Activated naive CD8-positive, alpha-beta T cell treated with anti-CD3 and anti-CD28 coated beads, Interleukin-2, amount 10 ng/mL, durations not matched to agents 7 days and 5 days (primary cell): ENCODE data around the gene SIRT2. TPM values are rescaled to one million over a fixed set of nuclear protein-coding genes. Genes with fewer than 3 reads are reported as not detected.

Experiments
- ATAC-seq: fragments of 150-1000 bp; cut with Tn5 transposase; one replicate; pipeline ENCODE4 v1.10.0; 2021; ENCODE audit warnings: low read depth, moderate library complexity
- POLR2A ChIA-PET: fragments of 350-600 bp; sonication (Branson Sonifier 250); formaldehyde crosslinking; loops from one replicate; lab custom pipeline; 2021; ENCODE audit warnings: antibody characterized with exemption; lab: Charles Lee
- DNase-seq: peaks from one replicate; pipeline ENCODE4 v3.0.0; 2021
- H3K27ac Mint-ChIP-seq: one replicate; pipeline ENCODE4 v1.8.0; 2022; ENCODE audit warnings: mild to moderate bottlenecking, mixed read lengths
- H3K27me3 Mint-ChIP-seq: one replicate; pipeline ENCODE4 v1.8.0; 2022; ENCODE audit warnings: mild to moderate bottlenecking, moderate library complexity, mixed read lengths
- H3K36me3 Mint-ChIP-seq: one replicate; pipeline ENCODE4 v1.8.0; 2021; ENCODE audit warnings: mild to moderate bottlenecking, mixed read lengths
- H3K4me1 Mint-ChIP-seq: one replicate; pipeline ENCODE4 v1.8.0; 2021; ENCODE audit warnings: mixed read lengths
- H3K4me3 Mint-ChIP-seq: one replicate; pipeline ENCODE4 v1.8.0; 2022; ENCODE audit warnings: mild to moderate bottlenecking, moderate library complexity, mixed read lengths
- H3K9me3 Mint-ChIP-seq: one replicate; pipeline ENCODE4 v1.8.0; 2021; ENCODE audit warnings: mixed read lengths
- total RNA-seq, 2 experiments: library from RNA; stranded (reverse); gene quantifications; one replicate each; pipeline ENCODE4 v1.2.3, GENCODE V29; 2021

The SIRT2 gene
- total RNA-seq, 2 experiments from 2014 or later, result 46.6 to 49.1 TPM

DNA sequence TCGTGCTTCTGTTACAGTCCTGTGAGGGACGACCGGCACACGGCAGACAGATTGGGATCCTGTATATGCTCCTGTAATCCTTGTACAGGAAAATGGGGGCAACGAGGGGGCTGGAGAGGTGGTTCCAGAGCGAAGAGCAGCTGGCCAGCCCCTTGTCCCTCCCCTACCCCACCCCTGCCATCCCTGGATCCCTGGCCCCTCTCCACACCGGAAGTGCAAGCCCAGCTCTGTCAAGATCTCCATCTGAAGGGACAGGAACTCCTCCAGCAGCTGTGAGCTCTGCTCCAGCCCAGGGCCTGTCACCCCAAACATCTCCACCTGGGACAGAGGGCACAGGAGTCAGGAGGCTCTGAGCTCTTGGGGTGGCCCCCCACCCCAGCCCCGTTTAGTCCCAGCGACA is 18.1 kb upstream of the SIRT2 start:
- POLR2A ChIA-PET, result no interaction called here
- peaks cover 6% of the 10 kb centered on the region for H3K4me1 Mint-ChIP-seq
- no peaks in the 10 kb centered on the region for H3K9me3 Mint-ChIP-seq
- no peaks in the 10 kb centered on the region for H3K27me3 Mint-ChIP-seq
- H3K27ac Mint-ChIP-seq, result no peak overlapping the region
- DNase-seq (no peak), ATAC-seq (no peak)
- no peak overlapping the region for H3K4me3 Mint-ChIP-seq
- H3K36me3 Mint-ChIP-seq, result peaks cover 6% of the 10 kb centered on the region

DNA sequence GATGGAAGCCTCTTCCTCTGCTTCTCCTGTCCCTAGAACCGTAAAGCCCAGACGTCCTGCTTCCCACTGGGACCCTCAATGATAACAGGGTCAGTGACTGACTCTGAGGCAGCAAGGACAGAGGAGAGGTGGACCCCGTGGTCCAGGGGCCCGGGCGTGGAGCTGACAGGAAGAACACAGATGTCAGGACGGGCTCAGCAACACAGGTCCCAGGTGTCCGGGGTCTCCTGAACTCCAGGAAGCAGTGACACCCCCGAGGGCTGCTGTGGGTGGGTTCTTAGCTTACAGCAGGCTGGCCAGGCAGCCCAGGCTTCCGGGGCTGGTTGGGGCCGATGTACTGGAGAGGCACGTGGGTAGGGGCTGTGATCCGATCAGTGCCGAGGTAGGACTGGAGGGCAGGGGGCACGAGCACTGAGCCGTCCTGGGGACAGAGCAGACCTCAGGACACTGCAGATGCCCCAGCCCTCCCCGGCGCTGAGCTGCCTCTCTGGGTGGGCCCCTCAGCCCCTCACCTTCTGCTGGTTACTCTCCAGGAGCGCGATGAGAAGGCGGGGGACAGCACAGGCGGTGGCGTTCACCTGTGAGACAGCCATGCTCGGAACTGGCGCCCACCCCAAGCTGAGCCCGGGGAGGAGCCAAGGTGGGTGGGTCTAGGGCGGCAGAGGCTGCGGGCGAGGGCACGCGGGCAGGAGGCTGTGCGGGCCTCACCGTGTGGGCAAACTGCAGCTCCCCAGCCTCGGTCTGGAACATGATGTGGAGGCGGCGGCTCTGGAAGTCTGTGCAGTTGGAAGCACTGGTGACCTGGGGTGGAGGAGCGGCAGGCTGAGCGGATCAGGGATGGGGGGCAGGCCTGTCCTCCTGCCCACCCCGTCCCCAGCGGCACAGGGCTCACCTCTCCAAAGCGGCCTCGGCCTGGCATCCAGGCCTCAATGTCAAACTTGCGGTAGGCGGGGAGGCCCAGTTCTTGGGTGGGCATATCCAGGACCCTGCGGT is 16.2 kb upstream of the SIRT2 start:
- Mint-ChIP-seq H3K9me3 (no peaks in the 10 kb centered on the region), H3K4me3 (no peak overlapping the region), H3K36me3 (peaks cover 2% of the 10 kb centered on the region), H3K4me1 (peaks cover 6% of the 10 kb centered on the region), H3K27me3 (no peaks in the 10 kb centered on the region), H3K27ac (no peak overlapping the region)
- DNase-seq (no peak), ATAC-seq (no peak)
- POLR2A ChIA-PET, result interaction anchor here (0.6 to 1.4 kb wide), 2 partner anchors 9 to 12 kb away, joined by 3 to 4 read pairs; no protein-coding TSS in a partner anchor

DNA sequence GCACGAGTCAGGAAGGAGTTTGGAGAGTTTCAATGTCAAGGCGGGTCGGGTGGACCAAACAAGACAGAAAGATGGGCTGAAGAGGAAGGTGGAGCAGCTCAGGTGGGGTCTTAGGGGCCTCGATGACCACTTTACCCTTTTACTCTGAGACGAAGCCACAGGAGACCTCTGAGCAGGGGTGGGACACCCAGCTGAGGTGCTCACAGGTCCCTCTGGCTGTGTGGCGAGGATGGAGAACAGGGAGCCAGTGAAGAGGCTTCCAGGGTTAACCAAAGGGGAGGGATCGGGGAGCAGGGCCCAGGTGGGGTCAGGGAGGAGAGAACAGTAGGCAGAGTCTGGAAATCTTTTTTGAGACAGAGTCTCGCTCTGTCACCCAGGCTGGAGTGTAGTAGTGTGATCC is 14.5 kb upstream of the SIRT2 start:
- no peak for ATAC-seq
- Mint-ChIP-seq H3K9me3 (no peaks in the 10 kb centered on the region), H3K4me3 (no peak overlapping the region), H3K4me1 (peaks cover 7% of the 10 kb centered on the region), H3K27ac (no peak overlapping the region), H3K27me3 (no peaks in the 10 kb centered on the region), H3K36me3 (peaks cover 5% of the 10 kb centered on the region)
- POLR2A ChIA-PET, result interaction anchor here (0.5 to 0.6 kb wide), 2 partner anchors 167 to 1287 kb away, joined by 3 read pairs; no protein-coding TSS in a partner anchor
- DNase-seq, result no peak

DNA sequence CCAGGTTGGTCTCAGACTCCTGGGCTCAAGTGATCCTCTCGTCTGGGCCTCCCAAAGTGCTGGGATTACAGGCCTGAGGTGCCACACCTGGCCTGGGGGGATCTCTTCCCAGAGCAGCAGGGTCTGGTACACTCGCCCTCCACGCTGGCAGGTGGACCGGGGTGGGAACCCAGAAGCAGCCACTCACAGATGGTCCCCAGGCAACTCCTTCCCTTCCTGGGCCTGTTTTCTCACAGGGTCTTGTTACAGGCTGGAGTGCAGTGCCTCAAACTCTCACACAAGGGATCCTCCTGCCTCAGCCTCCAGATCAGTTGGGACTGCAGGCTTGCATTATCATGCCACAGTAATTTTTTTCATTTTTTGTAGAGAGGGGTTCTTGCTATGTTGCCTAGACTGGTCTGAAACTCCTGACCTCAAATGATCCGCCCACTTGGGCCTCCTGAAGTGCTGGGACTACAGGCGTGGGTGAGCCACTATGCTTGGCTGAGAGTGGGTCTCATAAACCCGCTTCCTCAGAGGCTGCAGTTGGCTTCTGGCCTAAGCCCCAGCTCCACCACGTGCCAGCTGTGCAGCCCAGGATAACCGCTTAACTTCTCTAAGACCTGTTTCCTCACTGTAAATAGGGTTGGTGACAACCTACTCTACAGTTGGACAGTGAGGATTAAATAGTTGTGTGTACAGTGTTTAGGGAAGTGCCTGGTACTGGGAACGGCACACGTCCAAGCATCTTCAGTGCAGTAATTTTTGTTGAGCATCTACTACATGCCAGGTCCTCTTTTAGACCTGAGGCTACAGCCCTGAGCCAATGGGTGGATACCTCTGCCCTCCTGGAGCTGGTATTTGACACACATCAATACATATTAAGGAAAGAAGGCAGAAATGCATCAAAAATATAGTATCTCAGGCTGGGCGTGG is 13.4 kb upstream of the SIRT2 start:
- H3K27me3 Mint-ChIP-seq, result no peaks in the 10 kb centered on the region
- POLR2A ChIA-PET, result no interaction called here
- peaks cover 12% of the 10 kb centered on the region for H3K4me1 Mint-ChIP-seq
- peaks cover 13% of the 10 kb centered on the region for H3K36me3 Mint-ChIP-seq
- no peak overlapping the region for H3K4me3 Mint-ChIP-seq
- no peaks in the 10 kb centered on the region for H3K9me3 Mint-ChIP-seq
- H3K27ac Mint-ChIP-seq, result no peak overlapping the region
- ATAC-seq, result no peak
- DNase-seq, result no peak

DNA sequence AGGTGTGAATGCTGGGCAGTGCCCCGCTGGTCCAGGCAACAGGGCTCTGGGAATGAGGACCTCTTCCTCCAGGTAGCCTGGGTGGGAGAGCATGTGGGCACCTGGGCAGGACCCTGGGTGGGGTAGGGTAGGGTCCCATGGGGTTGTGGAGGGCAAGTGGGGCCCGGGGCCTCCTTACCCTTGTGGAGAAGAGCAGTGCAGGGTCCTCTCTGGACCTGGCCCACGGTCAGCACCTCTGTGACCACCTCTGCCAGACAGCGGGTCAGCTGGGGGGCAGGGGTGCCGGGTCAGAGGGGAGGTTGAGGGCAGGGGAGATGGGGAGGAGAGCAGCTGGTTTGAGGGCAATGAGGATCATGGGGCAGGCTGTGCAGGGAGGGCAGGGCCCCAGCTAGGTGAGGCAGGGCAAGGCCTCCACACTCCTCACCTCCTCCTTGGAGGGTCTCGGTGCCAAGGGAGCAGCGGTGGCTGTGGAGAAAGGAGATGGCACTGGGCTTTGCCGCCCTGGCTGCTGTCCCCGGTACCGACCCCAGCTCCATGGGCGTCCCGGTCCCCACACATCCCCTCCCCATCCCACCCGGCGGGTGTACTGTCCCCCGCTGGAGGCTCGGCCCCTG is 12.1 kb upstream of the SIRT2 start:
- H3K4me1 Mint-ChIP-seq, result peaks cover 12% of the 10 kb centered on the region
- H3K9me3 Mint-ChIP-seq, result no peaks in the 10 kb centered on the region
- H3K27me3 Mint-ChIP-seq, result no peaks in the 10 kb centered on the region
- no peak overlapping the region for H3K4me3 Mint-ChIP-seq
- H3K27ac Mint-ChIP-seq, result no peak overlapping the region
- ATAC-seq, result no peak
- POLR2A ChIA-PET, result no interaction called here
- H3K36me3 Mint-ChIP-seq, result peaks cover 24% of the 10 kb centered on the region
- no peak for DNase-seq

DNA sequence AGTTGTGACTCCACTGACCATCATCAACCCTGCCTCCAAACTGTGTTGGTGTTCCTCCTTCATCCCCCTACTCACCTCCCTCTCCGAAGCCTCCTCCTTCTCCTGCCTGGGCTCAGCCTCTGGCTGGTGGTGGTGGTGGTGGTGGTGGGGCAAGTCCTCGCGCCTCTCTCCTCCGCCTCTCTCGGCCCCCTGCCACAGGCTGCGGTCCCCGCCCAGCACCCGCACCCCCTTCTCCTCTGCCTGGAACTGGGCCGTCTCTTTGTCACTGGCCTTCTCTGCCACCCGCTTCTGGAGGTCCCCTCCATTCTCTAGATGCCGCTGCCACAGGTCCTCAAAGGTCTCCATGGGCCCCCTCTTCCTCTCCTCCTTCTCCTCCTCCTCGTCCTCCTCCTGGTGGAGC is 11.1 kb upstream of the SIRT2 start:
- no peak overlapping the region for H3K4me3 Mint-ChIP-seq
- H3K9me3 Mint-ChIP-seq, result no peaks in the 10 kb centered on the region
- H3K27me3 Mint-ChIP-seq, result no peaks in the 10 kb centered on the region
- ATAC-seq (no peak), DNase-seq (no peak)
- peaks cover 25% of the 10 kb centered on the region for H3K36me3 Mint-ChIP-seq
- H3K4me1 Mint-ChIP-seq, result peaks cover 12% of the 10 kb centered on the region
- POLR2A ChIA-PET, result no interaction called here
- H3K27ac Mint-ChIP-seq, result no peak overlapping the region

DNA sequence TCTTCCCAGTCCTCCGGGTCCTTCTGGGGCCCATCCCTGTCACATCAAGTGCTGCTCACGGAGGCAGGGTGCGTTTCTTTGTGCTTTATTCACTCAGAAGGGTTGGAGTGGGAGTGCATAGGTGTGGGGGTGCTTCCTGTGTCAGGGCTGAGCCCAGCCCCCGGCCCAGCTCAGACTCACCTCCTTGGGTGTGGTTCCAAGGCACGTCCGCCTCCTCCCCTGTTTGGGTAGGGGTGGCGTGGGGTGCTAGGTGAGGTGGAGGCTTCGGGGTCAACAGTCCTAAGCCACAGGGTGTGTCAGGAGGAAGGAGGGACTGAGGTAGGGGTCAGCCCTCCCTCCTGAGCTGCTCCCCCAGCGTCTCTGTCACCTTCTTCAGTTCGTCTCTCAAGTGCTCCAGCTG is 9.5 kb upstream of the SIRT2 start:
- no peaks in the 10 kb centered on the region for H3K27me3 Mint-ChIP-seq
- H3K4me1 Mint-ChIP-seq, result peaks cover 17% of the 10 kb centered on the region
- POLR2A ChIA-PET, result interaction anchor here (0.6 to 1.0 kb wide), 4 partner anchors 19 to 317 kb away, joined by 3 to 5 read pairs (median 4); no protein-coding TSS in a partner anchor
- H3K27ac Mint-ChIP-seq, result no peak overlapping the region
- DNase-seq (no peak), ATAC-seq (no peak)
- H3K36me3 Mint-ChIP-seq, result peaks cover 38% of the 10 kb centered on the region
- H3K9me3 Mint-ChIP-seq, result no peaks in the 10 kb centered on the region
- H3K4me3 Mint-ChIP-seq, result no peak overlapping the region

DNA sequence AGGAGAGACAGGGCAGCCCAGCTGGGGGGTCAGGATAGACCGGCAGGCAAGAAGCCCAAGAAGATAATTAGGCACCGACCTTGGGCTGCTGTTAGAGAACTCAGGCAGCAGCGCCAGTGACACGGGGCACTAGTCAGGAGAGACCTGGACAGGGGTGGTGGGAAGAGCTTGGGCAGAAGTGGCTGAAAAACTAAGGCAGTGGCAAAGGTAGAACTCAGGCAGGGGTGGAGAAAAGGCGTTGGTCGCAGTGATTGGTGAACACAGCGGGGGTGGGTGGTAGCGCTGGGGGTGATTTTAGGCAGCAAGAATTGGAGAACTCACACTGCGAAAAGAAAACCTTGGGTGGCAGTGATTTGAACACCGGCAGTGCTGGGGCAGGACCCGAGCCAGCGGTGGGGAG is 8.3 kb upstream of the SIRT2 start:
- POLR2A ChIA-PET, result no interaction called here
- H3K9me3 Mint-ChIP-seq, result no peaks in the 10 kb centered on the region
- H3K27me3 Mint-ChIP-seq, result no peaks in the 10 kb centered on the region
- H3K4me1 Mint-ChIP-seq, result peaks cover 13% of the 10 kb centered on the region
- H3K27ac Mint-ChIP-seq, result no peak overlapping the region
- ATAC-seq, result no peak
- peaks cover 40% of the 10 kb centered on the region for H3K36me3 Mint-ChIP-seq
- no peak overlapping the region for H3K4me3 Mint-ChIP-seq
- no peak for DNase-seq

DNA sequence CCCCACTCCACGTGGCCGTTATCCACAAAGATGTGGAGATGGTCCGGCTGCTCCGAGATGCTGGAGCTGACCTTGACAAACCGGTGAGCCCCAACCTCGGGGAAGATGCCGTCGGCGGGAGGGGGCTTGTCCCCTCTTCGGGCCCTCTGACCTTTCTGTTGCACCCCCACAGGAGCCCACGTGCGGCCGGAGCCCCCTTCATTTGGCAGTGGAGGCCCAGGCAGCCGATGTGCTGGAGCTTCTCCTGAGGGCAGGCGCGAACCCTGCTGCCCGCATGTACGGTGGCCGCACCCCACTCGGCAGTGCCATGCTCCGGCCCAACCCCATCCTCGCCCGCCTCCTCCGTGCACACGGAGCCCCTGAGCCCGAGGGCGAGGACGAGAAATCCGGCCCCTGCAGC is 7.8 kb upstream of the SIRT2 start:
- DNase-seq, result no peak
- Mint-ChIP-seq H3K36me3 (peaks cover 40% of the 10 kb centered on the region), H3K27ac (no peak overlapping the region), H3K4me1 (peaks cover 13% of the 10 kb centered on the region), H3K4me3 (no peak overlapping the region), H3K27me3 (no peaks in the 10 kb centered on the region), H3K9me3 (no peaks in the 10 kb centered on the region)
- POLR2A ChIA-PET, result no interaction called here
- no peak for ATAC-seq

DNA sequence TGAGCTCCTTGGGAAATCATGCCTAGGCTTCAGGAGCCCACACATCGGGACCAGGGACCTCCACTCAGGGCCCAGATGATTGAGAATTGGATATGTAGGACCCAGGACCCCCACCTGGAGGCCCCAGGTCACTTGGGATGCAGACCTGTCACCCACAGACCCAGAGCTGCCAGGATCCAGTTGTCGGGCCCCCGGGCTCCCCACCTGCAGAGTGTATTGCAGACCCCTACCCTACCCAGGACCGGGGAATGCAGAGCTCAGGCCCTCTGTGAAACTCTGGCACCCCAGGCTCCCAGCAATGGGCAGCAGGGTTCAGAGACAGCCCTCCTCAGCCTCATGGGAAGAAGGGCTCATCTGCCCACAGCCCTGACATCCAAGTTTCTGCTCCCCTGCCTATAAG is 6.2 kb upstream of the SIRT2 start:
- H3K27ac Mint-ChIP-seq, result no peak overlapping the region
- DNase-seq (no peak), ATAC-seq (no peak)
- POLR2A ChIA-PET, result interaction anchor here (0.7 to 1.1 kb wide), 2 partner anchors 503 to 553 kb away, joined by 3 to 4 read pairs; partner anchors contain the start of gene FAM98C
- H3K4me3 Mint-ChIP-seq, result no peak overlapping the region
- H3K36me3 Mint-ChIP-seq, result peaks cover 42% of the 10 kb centered on the region
- no peaks in the 10 kb centered on the region for H3K9me3 Mint-ChIP-seq
- peaks cover 24% of the 10 kb centered on the region for H3K4me1 Mint-ChIP-seq
- no peaks in the 10 kb centered on the region for H3K27me3 Mint-ChIP-seq

DNA sequence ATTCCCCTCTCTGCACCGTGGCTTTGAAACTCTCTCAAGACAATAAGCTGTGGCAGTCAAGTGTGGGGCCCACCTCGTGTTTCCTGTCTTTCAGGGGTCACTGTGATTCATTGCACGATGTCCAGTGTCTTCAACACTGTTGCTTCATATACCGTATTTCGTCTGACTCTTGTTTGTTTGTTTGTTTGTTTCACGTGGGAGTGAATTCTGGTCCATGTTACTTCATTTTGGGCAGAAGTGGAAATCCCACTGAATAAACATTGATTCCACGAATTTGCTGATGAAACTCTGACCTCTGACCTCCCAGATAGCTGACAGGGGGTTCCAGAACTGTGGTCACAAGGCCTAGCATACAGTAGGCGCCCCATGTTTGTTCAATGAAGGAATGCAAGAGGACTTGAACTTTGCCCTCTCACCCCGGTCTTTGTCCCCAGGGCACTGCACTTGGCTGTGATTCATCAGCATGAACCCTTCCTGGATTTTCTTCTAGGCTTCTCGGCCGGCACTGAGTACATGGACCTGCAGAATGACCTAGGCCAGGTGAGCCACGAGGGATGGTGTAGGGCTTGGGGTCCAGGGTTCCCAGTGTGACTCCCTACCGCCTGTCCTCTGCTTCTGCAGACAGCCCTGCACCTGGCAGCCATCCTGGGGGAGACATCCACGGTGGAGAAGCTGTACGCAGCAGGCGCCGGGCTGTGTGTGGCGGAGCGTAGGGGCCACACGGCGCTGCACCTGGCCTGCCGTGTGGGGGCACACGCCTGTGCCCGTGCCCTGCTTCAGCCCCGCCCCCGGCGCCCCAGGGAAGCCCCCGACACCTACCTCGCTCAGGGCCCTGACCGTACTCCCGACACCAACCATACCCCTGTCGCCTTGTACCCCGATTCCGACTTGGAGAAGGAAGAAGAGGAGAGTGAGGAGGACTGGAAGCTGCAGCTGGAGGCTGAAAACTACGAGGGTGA is 5.4 kb upstream of the SIRT2 start:
- POLR2A ChIA-PET, result interaction anchor here (1.1 kb wide), 1 partner anchor 502 kb away, joined by 3 read pairs; the partner anchor contains the start of gene FAM98C
- no peak overlapping the region for H3K27ac Mint-ChIP-seq

DNA sequence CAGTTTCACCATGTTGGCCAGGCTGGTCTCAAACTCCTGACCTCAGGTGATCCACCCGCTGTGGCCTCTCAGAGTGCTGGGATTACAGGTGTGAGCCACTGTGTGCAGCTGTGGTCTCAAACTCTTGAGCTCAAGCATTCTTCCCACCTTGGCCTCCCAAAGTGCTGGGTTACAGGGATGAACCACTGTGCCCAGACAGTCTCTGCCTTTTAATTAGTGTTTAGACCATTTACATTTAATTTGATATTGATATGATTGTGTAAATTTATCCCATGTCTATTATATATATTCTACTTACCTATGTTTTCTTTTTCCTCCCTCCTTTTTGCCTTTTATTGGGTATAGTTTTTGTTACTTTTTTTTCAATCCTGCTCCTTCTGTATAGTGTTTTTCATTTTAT is 2.3 kb upstream of the SIRT2 start:
- H3K36me3 Mint-ChIP-seq, result peaks cover 25% of the 10 kb centered on the region
- H3K4me3 Mint-ChIP-seq, result peak overlapping the region; percentile 51
- POLR2A ChIA-PET, result interaction anchor here (2.5 kb wide), 1 partner anchor 29 kb away, joined by 13 read pairs; the partner anchor contains the start of genes MRPS12 and SARS2
- no peaks in the 10 kb centered on the region for H3K9me3 Mint-ChIP-seq
- H3K4me1 Mint-ChIP-seq, result peaks cover 33% of the 10 kb centered on the region
- H3K27me3 Mint-ChIP-seq, result no peaks in the 10 kb centered on the region
- ATAC-seq (no peak), DNase-seq (no peak)
- H3K27ac Mint-ChIP-seq, result no peak overlapping the region

More for the DNA sequence above, 5.4 kb upstream of the SIRT2 start:
- no peak for DNase-seq
- no peak for ATAC-seq
- peaks cover 24% of the 10 kb centered on the region for H3K4me1 Mint-ChIP-seq
- no peaks in the 10 kb centered on the region for H3K9me3 Mint-ChIP-seq
- no peak overlapping the region for H3K4me3 Mint-ChIP-seq
- H3K36me3 Mint-ChIP-seq, result peaks cover 42% of the 10 kb centered on the region
- H3K27me3 Mint-ChIP-seq, result no peaks in the 10 kb centered on the region
